NCI-H774 (cell line): ENCODE data around the gene OPN1LW.
"Not testable (repeated sequence)": the region's sequence is repeated elsewhere in the genome, so short reads cannot be mapped to it uniquely, and the experiment has no call there.

Experiments
- DNase-seq: peaks from one replicate; lab custom pipeline; 2025; lab: John Stamatoyannopoulos, UW

OPN1LW gene

DNA sequence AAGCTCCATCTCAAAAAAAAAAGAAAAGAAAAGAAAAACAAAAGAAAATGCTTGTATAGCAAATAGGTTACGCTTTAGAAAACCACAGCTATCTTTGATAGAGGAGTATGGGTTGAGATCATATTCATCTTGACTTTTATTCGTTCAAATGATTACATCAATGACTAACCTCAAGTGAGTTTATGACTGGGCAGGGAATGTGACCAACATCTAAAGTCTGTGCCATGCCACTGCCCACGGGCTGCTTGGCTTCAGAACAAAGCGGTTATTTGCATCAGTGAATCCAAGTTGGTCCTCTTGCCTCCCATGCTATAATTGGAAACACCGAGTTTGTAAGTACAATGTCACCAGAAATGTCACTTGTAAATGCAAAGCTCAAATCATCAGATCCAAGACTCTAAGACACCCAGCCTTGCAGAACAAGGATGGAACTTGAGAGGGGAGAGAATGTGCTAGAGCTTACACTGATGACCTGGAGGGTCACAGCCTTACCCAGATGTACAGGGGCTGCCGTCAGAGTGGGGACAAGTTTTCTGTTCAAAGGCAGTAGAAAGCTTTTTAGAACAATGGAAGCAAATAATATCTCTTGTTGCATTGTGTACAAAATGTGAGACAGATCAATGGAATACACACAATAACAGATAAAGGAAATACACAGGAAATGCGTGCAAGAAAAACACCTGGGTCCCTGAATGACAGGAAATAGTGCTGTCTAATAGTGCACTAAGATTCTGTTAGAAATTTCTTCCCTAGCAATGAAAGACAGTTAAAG, 8.4 kb upstream of the OPN1LW start:
- DNase-seq: no peak

DNA sequence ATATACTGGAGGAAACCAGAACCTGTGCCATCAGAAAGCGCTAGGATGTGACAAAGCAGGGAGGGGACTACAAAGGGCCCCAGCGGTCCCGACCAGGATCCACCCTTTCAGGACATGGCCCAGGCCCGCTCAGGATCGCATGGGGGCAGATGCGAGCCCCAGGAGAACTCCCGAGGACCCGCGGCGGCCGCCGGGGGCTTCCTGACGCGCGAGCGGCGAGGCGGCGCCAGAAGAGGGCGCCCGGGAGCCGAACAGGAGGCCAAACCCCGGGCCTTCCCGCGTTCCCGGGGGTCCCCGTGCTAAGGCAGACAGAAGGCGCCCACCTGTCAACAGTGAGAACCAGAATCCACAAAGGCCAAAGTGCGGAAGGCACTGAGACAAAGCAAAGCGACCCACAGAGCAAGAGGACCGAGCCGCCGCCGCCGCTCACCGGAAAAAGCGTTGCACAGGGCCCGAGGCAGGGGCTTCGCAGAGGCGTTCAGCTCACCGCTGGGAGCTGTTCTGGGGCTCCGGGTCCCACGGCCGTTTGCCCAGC, 7.3 kb upstream of the OPN1LW start:
- peak; percentile 16 for DNase-seq

DNA sequence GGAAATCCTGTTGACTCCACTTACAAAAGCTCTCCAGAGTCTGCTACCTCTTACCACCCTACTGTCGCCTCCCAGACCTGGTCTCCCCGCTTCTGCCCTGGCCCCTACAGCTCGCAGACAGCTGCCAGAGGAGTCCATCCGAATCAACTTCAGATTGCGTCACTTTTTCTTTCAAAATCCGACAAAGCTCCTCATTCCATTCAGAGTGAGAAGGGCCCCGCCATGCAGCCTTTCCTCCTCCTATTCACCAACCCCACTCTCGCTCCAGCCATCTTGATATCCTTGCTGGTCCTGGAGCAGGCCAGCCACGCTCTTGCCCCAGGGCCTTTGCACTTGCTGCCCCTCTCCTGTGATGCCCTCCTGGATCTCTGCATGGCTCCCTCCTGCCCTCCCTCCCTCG, 5.2 kb upstream of the OPN1LW start:
- no peak for DNase-seq

DNA sequence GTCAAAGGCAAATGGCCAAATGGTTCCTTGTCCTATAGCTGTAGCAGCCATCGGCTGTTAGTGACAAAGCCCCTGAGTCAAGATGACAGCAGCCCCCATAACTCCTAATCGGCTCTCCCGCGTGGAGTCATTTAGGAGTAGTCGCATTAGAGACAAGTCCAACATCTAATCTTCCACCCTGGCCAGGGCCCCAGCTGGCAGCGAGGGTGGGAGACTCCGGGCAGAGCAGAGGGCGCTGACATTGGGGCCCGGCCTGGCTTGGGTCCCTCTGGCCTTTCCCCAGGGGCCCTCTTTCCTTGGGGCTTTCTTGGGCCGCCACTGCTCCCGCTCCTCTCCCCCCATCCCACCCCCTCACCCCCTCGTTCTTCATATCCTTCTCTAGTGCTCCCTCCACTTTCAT, 3.8 kb upstream of the OPN1LW start:
- DNase-seq: no peak

DNA sequence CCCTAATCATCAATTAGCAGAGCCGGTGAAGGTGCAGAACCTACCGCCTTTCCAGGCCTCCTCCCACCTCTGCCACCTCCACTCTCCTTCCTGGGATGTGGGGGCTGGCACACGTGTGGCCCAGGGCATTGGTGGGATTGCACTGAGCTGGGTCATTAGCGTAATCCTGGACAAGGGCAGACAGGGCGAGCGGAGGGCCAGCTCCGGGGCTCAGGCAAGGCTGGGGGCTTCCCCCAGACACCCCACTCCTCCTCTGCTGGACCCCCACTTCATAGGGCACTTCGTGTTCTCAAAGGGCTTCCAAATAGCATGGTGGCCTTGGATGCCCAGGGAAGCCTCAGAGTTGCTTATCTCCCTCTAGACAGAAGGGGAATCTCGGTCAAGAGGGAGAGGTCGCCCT, 3.3 kb upstream of the OPN1LW start:
- no peak for DNase-seq

DNA sequence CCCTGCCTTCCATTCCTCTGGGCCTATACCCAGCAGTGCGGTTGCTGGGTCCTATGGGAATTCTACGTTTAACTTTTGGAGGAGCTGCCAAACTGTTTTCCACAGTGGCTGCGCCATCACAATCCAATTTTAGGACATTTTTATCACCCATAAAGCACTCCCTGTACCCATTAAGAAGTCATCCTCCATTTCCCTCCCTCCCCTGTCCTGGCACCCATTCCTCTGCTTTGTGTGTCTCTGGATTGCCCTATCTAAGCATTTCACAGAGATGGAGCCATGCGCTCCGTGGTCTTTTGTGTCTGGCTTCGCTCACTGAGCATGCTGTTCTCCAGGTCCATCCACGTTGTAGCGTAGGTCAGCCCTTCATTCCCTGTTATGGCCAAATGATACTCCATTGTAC, 1.7 kb upstream of the OPN1LW start:
- no peak for DNase-seq

DNA sequence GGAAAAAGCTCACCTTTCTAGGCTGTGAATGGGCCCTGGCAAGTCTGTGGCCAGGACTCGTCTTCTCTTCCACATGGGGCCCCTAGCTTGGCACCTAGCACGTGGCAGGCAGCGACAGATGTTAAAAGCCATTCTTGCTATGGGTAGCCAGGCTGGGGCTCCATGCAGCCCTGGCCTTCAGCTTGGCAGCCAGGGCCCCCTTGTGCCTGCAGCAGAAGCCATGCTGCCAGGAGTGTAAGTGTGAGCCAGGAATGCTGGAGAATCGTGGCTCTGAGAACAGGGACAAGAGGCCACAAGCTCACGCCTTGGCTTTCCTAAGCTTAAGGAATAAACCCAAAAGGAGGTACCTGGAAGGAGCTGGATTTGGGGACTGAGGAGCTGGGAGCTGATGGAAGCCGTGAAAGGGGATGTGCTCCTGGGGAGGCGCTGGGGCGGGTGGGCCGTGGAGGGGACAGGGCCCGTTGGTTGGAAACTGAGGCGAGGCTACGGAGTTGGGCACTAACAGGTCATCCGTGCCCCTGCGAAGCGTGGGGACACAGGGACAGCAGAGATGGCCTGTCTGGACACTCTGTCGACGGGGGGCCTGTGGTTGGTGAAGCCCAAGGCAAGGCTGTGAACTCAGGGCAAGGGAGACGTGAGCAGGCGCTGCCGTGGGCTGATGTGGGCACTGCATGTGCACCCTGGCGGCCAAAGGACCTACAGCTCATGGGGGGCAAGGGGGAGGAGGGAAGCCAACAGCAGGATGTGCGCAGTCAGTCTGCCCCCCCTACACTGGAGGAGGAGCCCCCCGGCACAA, 895 bp upstream of the OPN1LW start:
- no peak for DNase-seq

DNA sequence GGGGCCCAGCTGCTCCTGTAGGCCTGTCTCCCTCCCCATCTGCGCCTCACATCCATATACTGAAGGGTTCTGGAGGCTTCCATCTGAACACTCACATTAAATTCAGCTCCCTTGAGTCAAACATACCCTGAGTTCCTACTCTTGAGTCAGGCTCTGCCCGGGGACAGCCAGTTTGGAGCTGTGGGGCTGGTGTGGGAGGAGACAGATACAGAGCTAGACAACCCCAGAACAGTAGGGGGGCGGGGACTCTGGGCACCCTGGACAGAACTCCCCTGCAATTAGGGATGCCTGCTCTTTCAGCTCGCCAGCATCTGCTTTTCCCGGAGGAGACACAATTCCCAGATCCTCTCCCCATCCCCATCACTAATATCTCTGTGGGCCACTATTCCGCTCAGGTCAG, 7.0 kb downstream of the OPN1LW start:
- DNase-seq: not testable (repeated sequence)

DNA sequence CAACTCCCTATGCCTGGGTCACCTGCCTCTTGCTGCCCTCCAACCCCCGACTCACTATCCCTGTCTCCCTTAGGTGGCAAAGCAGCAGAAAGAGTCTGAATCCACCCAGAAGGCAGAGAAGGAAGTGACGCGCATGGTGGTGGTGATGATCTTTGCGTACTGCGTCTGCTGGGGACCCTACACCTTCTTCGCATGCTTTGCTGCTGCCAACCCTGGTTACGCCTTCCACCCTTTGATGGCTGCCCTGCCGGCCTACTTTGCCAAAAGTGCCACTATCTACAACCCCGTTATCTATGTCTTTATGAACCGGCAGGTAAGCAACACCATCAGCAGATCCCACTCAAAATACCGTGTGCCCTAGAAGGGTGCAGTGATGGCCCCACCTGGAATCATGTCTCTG, 12.2 kb downstream of the OPN1LW start:
- not testable (repeated sequence) for DNase-seq

DNA sequence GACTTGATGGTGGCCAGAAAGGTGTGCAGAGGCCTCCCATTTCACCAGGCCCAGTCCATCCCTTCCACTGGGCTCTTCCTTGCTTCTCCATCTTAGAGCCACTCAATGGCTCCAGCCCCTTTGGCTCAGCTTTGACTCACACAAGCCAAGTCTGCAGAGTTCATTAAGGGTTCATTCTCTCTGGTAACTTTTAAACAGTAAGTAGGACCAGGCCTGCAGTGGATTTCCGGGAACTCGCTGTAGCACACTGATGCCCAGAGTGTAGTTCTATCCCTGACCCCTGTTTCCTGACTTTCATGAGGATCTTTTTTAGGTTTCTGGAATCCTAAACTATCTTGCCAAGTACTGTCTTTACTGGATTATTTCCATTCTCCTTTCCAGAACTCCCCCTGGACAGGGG, 13.2 kb downstream of the OPN1LW start:
- not testable (repeated sequence) for DNase-seq

DNA sequence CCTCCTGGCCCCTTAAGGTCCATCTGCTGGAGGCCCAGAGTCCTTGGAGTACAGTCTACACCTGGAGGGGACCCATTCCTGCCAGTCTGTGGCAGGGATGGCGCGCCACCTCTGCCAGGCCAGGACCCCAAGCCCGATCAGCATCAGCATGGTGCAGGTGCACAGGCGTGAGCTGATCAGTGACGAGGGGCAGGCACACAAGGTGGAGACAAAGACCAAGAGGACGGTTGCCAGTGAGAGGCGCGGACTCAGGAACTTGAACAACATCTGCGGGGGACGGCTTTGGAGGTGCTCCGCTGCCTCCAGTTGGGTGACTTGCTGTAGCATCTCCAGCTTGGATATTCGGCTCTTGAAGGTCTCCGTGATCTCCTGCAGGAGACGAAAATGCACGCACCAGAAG, 15.3 kb downstream of the OPN1LW start:
- DNase-seq: not testable (repeated sequence)

DNA sequence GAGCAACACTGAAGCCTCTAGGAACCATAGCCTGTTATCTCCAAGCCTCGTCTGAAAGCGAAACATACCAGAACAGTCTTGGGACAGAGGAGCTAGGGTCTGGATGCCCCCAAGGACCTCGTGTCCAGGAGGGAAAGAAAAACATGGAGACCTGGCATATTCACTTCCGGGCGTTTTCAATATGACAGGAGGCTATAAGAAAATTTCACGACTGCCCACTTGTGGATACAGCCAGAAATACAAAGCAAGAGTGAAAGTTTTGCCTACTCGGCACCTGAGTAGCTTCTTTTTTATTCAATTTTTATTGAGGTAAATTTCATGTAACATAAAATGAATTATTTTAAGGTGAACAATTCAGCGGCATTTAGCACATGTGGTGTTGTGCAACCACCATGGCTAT, 20.9 kb downstream of the OPN1LW start:
- DNase-seq: not testable (repeated sequence)

DNA sequence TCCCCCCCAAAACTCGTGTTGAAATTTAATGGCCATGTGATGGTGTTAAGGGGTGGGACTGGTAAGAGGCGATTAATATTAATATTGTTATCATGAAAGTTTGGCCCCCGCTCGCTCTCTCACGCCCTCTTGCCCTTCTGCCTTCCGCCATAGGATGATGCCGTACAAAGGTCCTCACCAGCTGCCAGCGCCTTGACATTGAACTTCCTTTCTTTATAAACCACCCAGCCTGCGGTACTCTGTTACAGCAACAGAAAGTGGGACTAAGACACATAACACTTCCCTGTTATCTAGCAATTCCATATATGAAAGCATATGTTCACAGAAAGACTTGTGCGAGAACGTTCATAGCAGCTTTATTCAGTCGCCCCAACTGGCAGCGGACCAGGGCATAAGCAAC, 24.3 kb downstream of the OPN1LW start:
- DNase-seq: not testable (repeated sequence)

DNA sequence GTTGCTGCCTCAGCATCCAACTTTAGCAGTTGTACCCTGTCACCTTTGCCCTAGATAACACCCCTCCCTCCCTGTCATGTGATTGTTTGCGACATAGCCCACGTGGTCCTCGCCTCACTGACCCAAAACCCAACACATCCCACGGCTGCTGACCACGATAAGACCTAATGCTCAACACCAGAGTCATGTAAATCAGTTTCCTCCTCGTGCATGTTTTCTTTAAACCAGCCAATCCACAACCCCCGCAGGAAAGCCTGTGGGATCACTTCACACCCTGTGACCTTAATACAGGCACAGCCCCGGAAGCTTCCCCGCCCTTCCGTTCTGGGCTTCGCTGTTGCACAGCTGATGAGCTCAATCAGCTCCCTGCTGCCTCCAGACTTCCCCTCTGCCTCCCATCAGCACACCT, 28.5 kb downstream of the OPN1LW start:
- not testable (repeated sequence) for DNase-seq

DNA sequence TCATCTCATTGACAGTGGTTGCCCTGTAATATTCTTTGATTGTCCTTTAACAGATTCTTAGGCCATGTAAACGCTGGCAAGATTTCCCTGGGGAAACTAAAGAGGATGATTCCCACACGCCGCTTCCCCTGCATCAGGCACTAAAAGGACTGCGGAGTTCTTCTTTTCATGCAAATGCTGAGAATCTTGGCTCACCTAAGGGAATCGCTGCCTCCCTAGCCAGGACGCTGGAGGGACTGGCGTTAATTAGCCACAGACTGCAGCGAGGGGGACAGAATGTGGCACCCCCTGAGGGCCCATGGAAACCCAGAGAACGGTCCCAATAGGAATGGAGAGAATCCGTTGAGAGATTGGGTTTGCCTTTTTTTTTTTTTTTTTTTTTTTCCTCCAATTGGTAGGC, 30.3 kb downstream of the OPN1LW start:
- not testable (repeated sequence) for DNase-seq

DNA sequence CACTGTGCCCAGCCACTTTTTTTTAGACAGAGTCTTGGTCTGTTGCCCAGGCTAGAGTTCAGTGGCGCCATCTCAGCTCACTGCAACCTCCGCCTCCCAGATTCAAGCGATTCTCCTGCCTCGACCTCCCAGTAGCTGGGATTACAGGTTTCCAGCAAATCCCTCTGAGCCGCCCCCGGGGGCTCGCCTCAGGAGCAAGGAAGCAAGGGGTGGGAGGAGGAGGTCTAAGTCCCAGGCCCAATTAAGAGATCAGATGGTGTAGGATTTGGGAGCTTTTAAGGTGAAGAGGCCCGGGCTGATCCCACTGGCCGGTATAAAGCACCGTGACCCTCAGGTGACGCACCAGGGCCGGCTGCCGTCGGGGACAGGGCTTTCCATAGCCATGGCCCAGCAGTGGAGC, 38.3 kb downstream of the OPN1LW start, which contains the start of gene OPN1MW:
OPN1MW (plus strand) TSS at position 301 of the 400 bp plus-strand sequence; CDS start at position 383, 82 bp downstream.
- DNase-seq: not testable (repeated sequence)

DNA sequence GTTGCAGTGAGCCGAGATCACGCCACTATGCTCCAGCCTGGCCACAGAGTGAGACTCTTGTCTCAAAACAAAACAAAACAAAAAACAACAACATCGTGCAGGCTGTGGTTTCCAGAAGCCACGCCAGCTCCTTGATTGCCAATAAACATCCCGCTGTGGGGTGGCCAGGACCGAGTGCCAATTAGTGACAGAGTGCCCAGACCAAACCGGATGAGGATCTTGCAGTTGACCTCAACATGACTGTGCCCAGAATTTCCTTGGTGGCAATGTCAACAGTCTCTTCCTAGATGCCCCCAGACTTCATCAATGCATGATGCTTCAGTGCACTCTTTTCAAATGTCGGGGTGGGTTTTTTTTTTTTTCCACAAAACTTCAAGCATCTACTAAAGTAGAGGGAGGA, 39.8 kb downstream of the OPN1LW start:
- DNase-seq: not testable (repeated sequence)

DNA sequence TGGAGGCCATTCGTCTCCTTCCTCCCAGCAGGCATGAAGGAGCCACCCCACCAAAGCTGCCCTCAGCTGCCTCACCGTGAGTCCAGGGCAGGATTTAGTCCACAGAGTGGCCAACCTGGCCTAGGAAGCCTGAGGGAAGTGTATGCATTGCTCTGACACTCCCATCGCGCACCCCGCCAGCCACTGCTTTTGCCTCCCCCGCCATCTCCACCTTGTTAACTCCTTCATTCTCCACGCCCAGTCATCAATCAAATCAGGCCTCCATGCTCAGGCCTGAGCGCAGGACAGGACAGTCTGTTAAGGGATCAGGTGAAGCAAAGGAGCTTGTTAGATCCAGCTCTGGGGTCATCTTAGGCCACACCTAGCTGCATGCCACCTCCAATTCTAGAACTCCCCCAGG, 48.8 kb downstream of the OPN1LW start:
- DNase-seq: not testable (repeated sequence)

DNA sequence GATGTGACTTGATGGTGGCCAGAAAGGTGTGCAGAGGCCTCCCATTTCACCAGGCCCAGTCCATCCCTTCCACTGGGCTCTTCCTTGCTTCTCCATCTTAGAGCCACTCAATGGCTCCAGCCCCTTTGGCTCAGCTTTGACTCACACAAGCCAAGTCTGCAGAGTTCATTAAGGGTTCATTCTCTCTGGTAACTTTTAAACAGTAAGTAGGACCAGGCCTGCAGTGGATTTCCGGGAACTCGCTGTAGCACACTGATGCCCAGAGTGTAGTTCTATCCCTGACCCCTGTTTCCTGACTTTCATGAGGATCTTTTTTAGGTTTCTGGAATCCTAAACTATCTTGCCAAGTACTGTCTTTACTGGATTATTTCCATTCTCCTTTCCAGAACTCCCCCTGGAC, 50.3 kb downstream of the OPN1LW start:
- DNase-seq: not testable (repeated sequence)

DNA sequence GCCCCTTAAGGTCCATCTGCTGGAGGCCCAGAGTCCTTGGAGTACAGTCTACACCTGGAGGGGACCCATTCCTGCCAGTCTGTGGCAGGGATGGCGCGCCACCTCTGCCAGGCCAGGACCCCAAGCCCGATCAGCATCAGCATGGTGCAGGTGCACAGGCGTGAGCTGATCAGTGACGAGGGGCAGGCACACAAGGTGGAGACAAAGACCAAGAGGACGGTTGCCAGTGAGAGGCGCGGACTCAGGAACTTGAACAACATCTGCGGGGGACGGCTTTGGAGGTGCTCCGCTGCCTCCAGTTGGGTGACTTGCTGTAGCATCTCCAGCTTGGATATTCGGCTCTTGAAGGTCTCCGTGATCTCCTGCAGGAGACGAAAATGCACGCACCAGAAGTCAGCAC, 52.4 kb downstream of the OPN1LW start:
- DNase-seq: not testable (repeated sequence)
